Osteoblast (primary cell): ENCODE data around the gene DOK7. TPM values are rescaled to one million over a fixed set of nuclear protein-coding genes. Genes with fewer than 3 reads are reported as not detected.

Experiments used
- DNase-seq: peaks from one replicate; pipeline ENCODE4 v3.0.0; 2011; ENCODE audit warnings: low spot score, mixed read lengths; ENCODE audit not compliant: insufficient read length; ENCODE audit errors: missing footprints
- H2AFZ ChIP-seq: 2 replicates; pipeline ENCODE4 v1.6.0; 2011; ENCODE audit warnings: mild to moderate bottlenecking, low read length
- H3K27ac ChIP-seq: 2 replicates; pipeline ENCODE4 v1.5.1; 2011; ENCODE audit warnings: mild to moderate bottlenecking, low read depth, low read length, moderate library complexity
- H3K27me3 ChIP-seq: 2 replicates; pipeline ENCODE4 v1.6.0; 2012; ENCODE audit warnings: mild to moderate bottlenecking, control low read depth, inconsistent platforms, low read length, moderate library complexity; ENCODE audit not compliant: insufficient read depth
- H3K36me3 ChIP-seq: 2 replicates; pipeline ENCODE4 v1.5.1; 2011; ENCODE audit warnings: mild to moderate bottlenecking, low read length, control low read depth, moderate library complexity; ENCODE audit not compliant: insufficient read depth
- H3K4me1 ChIP-seq: 2 replicates; pipeline ENCODE4 v1.5.1; 2011; ENCODE audit warnings: mild to moderate bottlenecking, low read length, control low read depth, moderate library complexity; ENCODE audit not compliant: insufficient read depth
- H3K4me2 ChIP-seq: 2 replicates; pipeline ENCODE4 v1.6.0; 2011; ENCODE audit warnings: mild to moderate bottlenecking, low read length; ENCODE audit not compliant: insufficient read depth
- H3K4me3 ChIP-seq: fragments of 200-600 bp; sonication (generic); 3 replicates; pipeline ENCODE4 v1.5.1; 2012; ENCODE audit warnings: mild to moderate bottlenecking, low read length, inconsistent platforms; ENCODE audit not compliant: insufficient read depth
- H3K79me2 ChIP-seq: 2 replicates; pipeline ENCODE4 v1.6.0; 2012; ENCODE audit warnings: mild to moderate bottlenecking, low read length, control low read depth, inconsistent platforms; ENCODE audit not compliant: insufficient read depth
- H3K9me3 ChIP-seq: 2 replicates; pipeline ENCODE4 v1.5.1; 2011; ENCODE audit warnings: low read depth, low read length, control low read depth
- H4K20me1 ChIP-seq: 2 replicates; pipeline ENCODE4 v1.6.0; 2012; ENCODE audit warnings: mild to moderate bottlenecking, low read length, control low read depth; ENCODE audit not compliant: insufficient read depth
- CTCF ChIP-seq: IDR thresholded peaks from 2 replicates; pipeline ENCODE4 v1.5.1; 2011; ENCODE audit warnings: mild to moderate bottlenecking, low read depth, low read length, moderate library complexity; ENCODE audit errors: extremely low read depth
- total RNA-seq: library from RNA; depleted of rRNA; stranded (reverse); fragments of >200 nt; gene quantifications from 2 replicates; pipeline ENCODE4 v1.2.3, GENCODE V29; 2012

Gene DOK7
- total RNA-seq, 1 donor, result not detected

GRCh38 chr4:3418029-3418762 lies 44.9 kb upstream of the DOK7 start:
- H4K20me1 ChIP-seq, result peaks cover 6% of the 10 kb centered on the region
- H3K4me2 ChIP-seq, result no peak overlapping the region
- H3K4me1 ChIP-seq, result no peaks in the 10 kb centered on the region
- H3K9me3 ChIP-seq, result no peaks in the 10 kb centered on the region
- TF ChIP-seq CTCF, result no peak
- H3K36me3 ChIP-seq, result no peaks in the 10 kb centered on the region
- H3K4me3 ChIP-seq, result no peak overlapping the region
- H3K27me3 ChIP-seq, result no peaks in the 10 kb centered on the region
- peak; percentile 83 for DNase-seq
- no peak overlapping the region for H3K27ac ChIP-seq
- no peak overlapping the region for H2AFZ ChIP-seq
- H3K79me2 ChIP-seq, result no peaks in the 10 kb centered on the region

GRCh38 chr4:3419836-3420605 lies 43.1 kb upstream of the DOK7 start:
- Histone ChIP-seq H3K4me1 (no peaks in the 10 kb centered on the region), H3K27me3 (no peaks in the 10 kb centered on the region), H3K4me3 (no peak overlapping the region), H4K20me1 (no peaks in the 10 kb centered on the region), H3K9me3 (no peaks in the 10 kb centered on the region), H3K36me3 (no peaks in the 10 kb centered on the region), H3K27ac (no peak overlapping the region), H3K79me2 (no peaks in the 10 kb centered on the region), H3K4me2 (no peak overlapping the region), H2AFZ (no peak overlapping the region)
- TF ChIP-seq CTCF, result no peak
- DNase-seq, result peak; percentile 80

- H3K27me3 ChIP-seq, result no peaks in the 10 kb centered on the region
- no peak overlapping the region for H3K27ac ChIP-seq
- H3K9me3 ChIP-seq, result no peaks in the 10 kb centered on the region
- H3K79me2 ChIP-seq, result no peaks in the 10 kb centered on the region
- no peak overlapping the region for H3K4me3 ChIP-seq
- no peak overlapping the region for H2AFZ ChIP-seq
- TF ChIP-seq CTCF, result no peak
- H4K20me1 ChIP-seq, result no peaks in the 10 kb centered on the region
- H3K4me2 ChIP-seq, result no peak overlapping the region
- peak; percentile 85 for DNase-seq
- H3K36me3 ChIP-seq, result no peaks in the 10 kb centered on the region
- no peaks in the 10 kb centered on the region for H3K4me1 ChIP-seq
These were observed 42.5 kb upstream of the DOK7 start for GRCh38 chr4:3420606-3420955.

- H3K27ac ChIP-seq, result no peak overlapping the region
- no peaks in the 10 kb centered on the region for H3K36me3 ChIP-seq
- H4K20me1 ChIP-seq, result no peaks in the 10 kb centered on the region
- DNase-seq, result no peak
- H3K27me3 ChIP-seq, result no peaks in the 10 kb centered on the region
- H3K79me2 ChIP-seq, result no peaks in the 10 kb centered on the region
- H3K4me1 ChIP-seq, result no peaks in the 10 kb centered on the region
- H2AFZ ChIP-seq, result no peak overlapping the region
- H3K4me2 ChIP-seq, result no peak overlapping the region
- no peak for TF ChIP-seq CTCF
- no peak overlapping the region for H3K4me3 ChIP-seq
- H3K9me3 ChIP-seq, result no peaks in the 10 kb centered on the region
These were observed 42.1 kb upstream of the DOK7 start for GRCh38 chr4:3420956-3421355.
